GM23248 (cell line): ENCODE results near the gene WARS2.

Experiments used
- EZH2 ChIP-seq: fragments of 200-600 bp; sonication (generic); IDR thresholded peaks from 2 replicates; pipeline ENCODE4 v1.6.1; 2018; ENCODE audit warnings: antibody characterized with exemption, mild to moderate bottlenecking; ENCODE audit not compliant: insufficient read depth, poor library complexity, severe bottlenecking
- EZH2phosphoT487 ChIP-seq: fragments of 200-600 bp; sonication (generic); IDR thresholded peaks from 2 replicates; pipeline ENCODE4 v1.6.1; 2018; ENCODE audit warnings: antibody characterized with exemption, moderate library complexity, mild to moderate bottlenecking, low read depth; ENCODE audit not compliant: insufficient read depth

GRCh38 chr1:118981436-118981835 lies 159.0 kb downstream of the WARS2 start:
- TF ChIP-seq EZH2phosphoT487 (no peak), EZH2 (no peak)
